HFF-Myc (cell line): ENCODE measurements around the gene ATP6V0E1.

Source experiments
- DNase-seq: peaks from one replicate; pipeline ENCODE4 v3.0.0-alpha.2; 2011; ENCODE audit warnings: low read depth; ENCODE audit errors: extremely low read depth
- H3K4me3 ChIP-seq: replicated peaks from 2 replicates; pipeline ENCODE4 v1.5.1; 2011; ENCODE audit warnings: low read depth, mild to moderate bottlenecking, control low read depth, low read length
- CTCF ChIP-seq: IDR thresholded peaks from 2 replicates; pipeline ENCODE4 v1.5.1; 2012; ENCODE audit warnings: mild to moderate bottlenecking, low read depth, low read length, control low read depth; ENCODE audit errors: missing control alignments

The ATP6V0E1 gene

GRCh38 chr5:172984244-172984953, 828 bp downstream of the ATP6V0E1 start:
- DNase-seq, result peak; percentile 40
- H3K4me3 ChIP-seq, result peak overlapping the region; percentile 96
- TF ChIP-seq CTCF, result peak; percentile 65

GRCh38 chr5:172985596-172985995, 2.0 kb downstream of the ATP6V0E1 start:
- TF ChIP-seq CTCF, result no peak
- DNase-seq, result no peak
- peak overlapping the region; percentile 96 for H3K4me3 ChIP-seq

- no peak for TF ChIP-seq CTCF
- H3K4me3 ChIP-seq, result no peak overlapping the region
- no peak for DNase-seq
Measured at GRCh38 chr5:172988276-172988675, 4.7 kb downstream of the ATP6V0E1 start.

GRCh38 chr5:172990776-172991175, 7.2 kb downstream of the ATP6V0E1 start:
- TF ChIP-seq CTCF, result no peak
- no peak for DNase-seq
- H3K4me3 ChIP-seq, result no peak overlapping the region

GRCh38 chr5:172994405-172994804, 10.8 kb downstream of the ATP6V0E1 start:
- no peak overlapping the region for H3K4me3 ChIP-seq
- TF ChIP-seq CTCF, result no peak

GRCh38 chr5:172999372-172999973, 15.9 kb downstream of the ATP6V0E1 start:
- no peak overlapping the region for H3K4me3 ChIP-seq
- TF ChIP-seq CTCF, result no peak
- no peak for DNase-seq

More at GRCh38 chr5:172994405-172994804, 10.8 kb downstream of the ATP6V0E1 start:
- no peak for DNase-seq

GRCh38 chr5:172999974-173000373, 16.4 kb downstream of the ATP6V0E1 start:
- no peak overlapping the region for H3K4me3 ChIP-seq
- TF ChIP-seq CTCF, result no peak
- DNase-seq, result no peak
